Central memory CD4-positive, alpha-beta T cell (primary cell): ENCODE data around the gene AAR2.

Experiments
- DNase-seq: peaks from one replicate; pipeline ENCODE4 v3.0.0; 2022

AAR2 gene

GRCh38 chr20:36261389-36262105, 25.3 kb downstream of the AAR2 start:
- no peak for DNase-seq

GRCh38 chr20:36262440-36262839, 26.2 kb downstream of the AAR2 start:
- no peak for DNase-seq

GRCh38 chr20:36264426-36265246, 28.4 kb downstream of the AAR2 start:
- no peak for DNase-seq

GRCh38 chr20:36266189-36266588, 29.9 kb downstream of the AAR2 start:
- no peak for DNase-seq

- no peak for DNase-seq
These were observed 31.5 kb downstream of the AAR2 start for GRCh38 chr20:36267605-36268381.

GRCh38 chr20:36268440-36269342, 32.4 kb downstream of the AAR2 start:
- DNase-seq: no peak

- DNase-seq: no peak
These were observed 33.2 kb downstream of the AAR2 start for GRCh38 chr20:36269507-36269906.

GRCh38 chr20:36270744-36271638, 34.7 kb downstream of the AAR2 start:
- no peak for DNase-seq

GRCh38 chr20:36271639-36272546, 35.6 kb downstream of the AAR2 start:
- DNase-seq: no peak

- DNase-seq: no peak
These were observed 36.4 kb downstream of the AAR2 start for GRCh38 chr20:36272547-36273220.

GRCh38 chr20:36273414-36274180, 37.3 kb downstream of the AAR2 start:
- no peak for DNase-seq

GRCh38 chr20:36274181-36274841, 38.0 kb downstream of the AAR2 start:
- no peak for DNase-seq

- no peak for DNase-seq
These were observed 38.7 kb downstream of the AAR2 start for GRCh38 chr20:36275011-36275410.

GRCh38 chr20:36275441-36276189, 39.3 kb downstream of the AAR2 start:
- DNase-seq: no peak

- DNase-seq: no peak
These were observed 41.3 kb downstream of the AAR2 start for GRCh38 chr20:36277546-36277945.

- DNase-seq: no peak
These were observed 43.1 kb downstream of the AAR2 start for GRCh38 chr20:36279362-36279761.

GRCh38 chr20:36279776-36280175, 43.5 kb downstream of the AAR2 start:
- no peak for DNase-seq
